NT2/D1 (cell line): ENCODE data around the gene MAPK11.

Source experiments
- SUZ12 ChIP-seq: IDR thresholded peaks from 2 replicates; pipeline ENCODE4 v1.6.1; 2011; ENCODE audit not compliant: insufficient read length, insufficient read depth; ENCODE audit errors: extremely low read depth
- YY1 ChIP-seq: IDR thresholded peaks from 2 replicates; pipeline ENCODE4 v1.6.1; 2011; ENCODE audit not compliant: insufficient read length, insufficient read depth
- ZNF274 ChIP-seq: IDR thresholded peaks from 2 replicates; pipeline ENCODE4 v1.6.1; 2011; ENCODE audit warnings: mild to moderate bottlenecking, low read depth, low read length

DNA sequence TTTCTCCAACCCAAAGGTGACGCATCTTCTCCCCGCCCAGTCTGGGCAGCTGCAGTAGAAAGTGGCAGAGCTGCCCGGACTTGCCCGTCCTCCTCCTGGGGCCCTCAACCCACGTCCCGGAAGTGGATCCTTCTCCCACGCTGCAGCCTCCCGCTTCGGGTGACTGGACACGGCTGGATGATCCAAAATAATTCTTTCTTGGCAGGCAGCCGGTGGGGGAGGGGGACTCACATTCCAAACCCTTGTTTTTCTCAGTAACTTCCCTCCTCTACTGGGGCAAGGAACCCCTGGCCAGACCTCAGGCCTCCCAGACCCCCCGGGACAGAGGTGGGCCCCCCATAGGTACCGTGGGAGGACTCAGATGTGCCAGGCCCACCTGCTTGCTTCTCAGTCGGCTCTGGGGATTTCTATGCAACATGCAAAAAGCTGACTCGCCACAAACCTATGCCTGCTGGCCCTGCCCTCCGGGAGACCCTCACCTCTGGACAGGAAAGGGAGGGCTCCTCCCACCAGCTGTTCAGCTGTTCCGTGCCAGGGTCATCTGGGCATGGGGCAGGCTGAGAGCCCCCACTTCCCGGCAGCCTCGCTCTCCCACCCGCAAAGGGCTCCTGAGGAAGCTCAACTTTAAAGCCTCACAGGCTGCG is 35.9 kb upstream of the MAPK11 start:
- no peak for TF ChIP-seq ZNF274
- TF ChIP-seq YY1, result no peak
- TF ChIP-seq SUZ12, result no peak
